HG03025 (cell line): ENCODE measurements around the gene PLA2R1.

Experiments
- ATAC-seq: cut with Tn5 transposase; IDR thresholded peaks from one replicate; pipeline ENCODE4 v1.9.1; 2021; ENCODE audit warnings: mild to moderate bottlenecking, moderate library complexity; ENCODE audit not compliant: unreplicated experiment, low FRiP score

Gene PLA2R1

DNA sequence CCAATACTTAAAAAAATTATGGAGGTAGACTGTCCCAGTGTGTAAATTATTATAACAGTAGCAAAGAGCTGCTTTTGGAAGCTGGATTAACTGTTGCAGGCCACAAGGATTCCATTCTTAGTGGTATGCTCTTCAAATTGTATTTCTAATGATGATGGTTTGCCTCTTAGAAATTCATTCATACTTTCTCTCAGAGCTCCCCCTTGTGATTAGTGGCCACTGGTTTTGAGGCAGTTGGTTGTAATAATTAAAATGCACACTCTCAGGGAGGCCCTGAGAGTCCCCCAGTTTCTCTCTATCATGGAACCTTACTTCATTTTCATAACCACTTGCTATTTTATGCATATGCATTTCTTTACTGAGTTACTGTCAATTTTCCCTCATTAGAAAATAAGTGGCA, 122.5 kb downstream of the PLA2R1 start:
- no peak for ATAC-seq

GRCh38 chr2:159938395-159938794, 124.0 kb downstream of the PLA2R1 start:
- ATAC-seq = no peak

DNA sequence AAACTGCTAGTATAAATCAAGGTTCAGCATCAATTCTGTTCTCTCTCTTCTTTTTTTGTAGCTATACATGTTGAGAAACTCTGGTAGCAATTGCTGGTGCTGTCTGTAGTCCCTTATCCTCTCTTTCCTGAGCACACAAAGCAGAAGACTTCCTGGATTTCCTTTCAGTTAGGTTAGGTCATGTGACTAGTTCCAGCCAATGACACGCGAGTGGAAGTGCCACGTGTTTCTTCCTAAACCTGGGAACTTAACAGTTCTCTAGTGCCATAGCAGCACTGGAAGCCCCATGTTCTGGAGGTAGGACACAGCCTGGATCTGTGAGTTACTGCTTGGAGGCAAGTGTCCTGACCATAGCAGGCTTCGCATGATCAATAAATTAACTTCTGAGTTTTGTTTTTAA, 125.9 kb downstream of the PLA2R1 start:
- ATAC-seq = no peak

DNA sequence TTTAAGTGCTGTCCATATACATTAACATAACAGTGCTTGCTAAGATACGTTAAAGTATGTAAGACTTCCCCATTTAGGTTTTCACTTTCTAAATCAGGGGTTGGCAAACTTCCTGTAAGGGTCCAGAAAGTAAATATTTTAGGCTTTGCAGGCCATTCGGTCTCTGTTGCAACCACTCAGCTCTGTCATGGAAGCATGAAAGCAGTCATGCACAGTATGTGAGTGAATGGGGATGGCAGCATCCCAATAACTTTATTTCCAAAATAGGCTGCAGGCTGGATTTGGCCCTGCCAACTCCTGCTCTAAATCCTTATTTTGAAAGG, 128.7 kb downstream of the PLA2R1 start:
- peak; percentile 93 for ATAC-seq

- peak; percentile 25 for ATAC-seq
These were observed 129.2 kb downstream of the PLA2R1 start for GRCh38 chr2:159933040-159933726.

DNA sequence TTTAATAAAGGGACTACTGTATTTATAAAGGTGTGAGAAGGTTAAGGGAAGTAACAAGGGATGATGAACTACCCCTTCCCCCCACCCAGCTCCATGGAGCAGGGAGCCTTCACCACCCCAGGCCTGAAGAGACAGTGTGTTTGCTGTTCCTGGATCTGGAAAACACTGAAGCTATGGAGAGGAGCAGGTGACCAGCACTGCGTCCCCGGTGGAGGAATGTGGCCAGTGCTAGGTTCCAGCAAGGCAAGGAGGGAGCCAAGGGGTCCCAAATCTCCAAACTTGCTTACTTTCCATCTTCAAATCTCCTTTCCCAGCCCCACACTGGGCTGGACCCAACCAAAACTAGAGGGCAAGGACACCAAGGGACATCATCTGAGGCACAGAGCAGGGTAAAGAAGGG, 135.7 kb downstream of the PLA2R1 start:
- no peak for ATAC-seq

GRCh38 chr2:159925975-159926374, 136.4 kb downstream of the PLA2R1 start:
- ATAC-seq = no peak

- peak; percentile 71 for ATAC-seq
These were observed 139.9 kb downstream of the PLA2R1 start for GRCh38 chr2:159922563-159922962.

GRCh38 chr2:159921752-159922404, 140.5 kb downstream of the PLA2R1 start:
- ATAC-seq = peak; percentile 92

GRCh38 chr2:159916511-159916910, 145.9 kb downstream of the PLA2R1 start:
- ATAC-seq = no peak

DNA sequence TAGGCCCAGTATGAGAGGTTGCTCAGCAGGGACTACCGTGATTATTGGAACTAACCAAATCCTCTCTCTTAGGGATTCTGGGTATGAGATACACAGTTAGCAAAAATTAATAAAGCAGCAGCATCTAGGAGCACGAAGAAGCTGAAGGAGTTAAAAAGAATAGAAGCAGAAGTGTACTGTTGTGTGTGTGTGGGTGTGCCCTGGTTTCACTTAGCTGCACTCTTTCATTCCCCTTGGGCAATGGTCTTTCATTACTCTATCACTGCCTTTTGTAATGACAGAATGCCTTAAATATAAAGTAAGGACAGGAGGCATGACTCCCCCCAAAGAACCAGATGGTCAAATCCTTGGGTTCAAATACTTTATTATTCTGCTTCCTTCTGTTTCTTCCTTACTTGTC, 148.5 kb downstream of the PLA2R1 start:
- no peak for ATAC-seq

GRCh38 chr2:159912580-159912979, 149.8 kb downstream of the PLA2R1 start:
- ATAC-seq = no peak

GRCh38 chr2:159910951-159911350, 151.5 kb downstream of the PLA2R1 start:
- ATAC-seq = no peak

GRCh38 chr2:159908623-159909022, 153.8 kb downstream of the PLA2R1 start:
- no peak for ATAC-seq

- no peak for ATAC-seq
These were observed 154.5 kb downstream of the PLA2R1 start for GRCh38 chr2:159907909-159908308.

DNA sequence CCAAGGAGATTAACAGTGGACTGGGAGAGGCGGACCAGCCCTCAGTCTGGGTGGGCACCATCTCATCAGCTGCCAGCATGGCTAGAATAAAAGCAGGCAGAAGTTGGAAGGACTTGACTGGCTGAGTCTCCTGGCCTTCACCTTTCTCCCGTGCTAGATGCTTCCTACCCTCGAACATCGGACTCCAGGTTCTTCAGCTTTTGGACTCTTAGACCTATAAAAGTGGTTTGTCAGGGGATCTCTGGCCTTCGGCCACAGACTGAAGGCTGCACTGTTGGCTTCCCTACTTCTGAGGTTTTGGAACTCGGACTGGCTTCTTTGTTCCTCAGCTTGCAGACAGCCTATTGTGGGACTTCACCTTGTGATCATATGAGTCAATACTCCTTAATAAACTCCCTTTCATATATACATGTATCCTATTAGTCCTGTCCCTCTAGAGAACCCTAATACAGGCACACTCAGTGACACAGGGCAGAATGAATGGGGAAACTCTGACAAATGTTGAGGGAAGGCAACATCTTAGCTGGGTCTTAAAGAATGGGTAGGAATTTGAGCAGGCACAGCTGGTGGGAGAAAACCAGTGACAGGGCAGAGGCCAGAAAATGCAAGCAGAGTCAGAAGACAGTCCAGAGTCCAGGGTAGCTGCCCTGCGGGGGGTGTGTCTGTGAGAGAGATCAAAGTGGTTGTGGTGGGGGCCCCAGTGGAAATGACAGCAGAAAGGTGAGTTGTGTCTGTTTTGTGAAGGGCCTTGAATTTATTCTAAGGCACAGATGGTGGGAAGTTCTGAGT, 156.3 kb downstream of the PLA2R1 start:
- no peak for ATAC-seq

- peak; percentile 52 for ATAC-seq
These were observed 157.5 kb downstream of the PLA2R1 start for GRCh38 chr2:159904959-159905305.

DNA sequence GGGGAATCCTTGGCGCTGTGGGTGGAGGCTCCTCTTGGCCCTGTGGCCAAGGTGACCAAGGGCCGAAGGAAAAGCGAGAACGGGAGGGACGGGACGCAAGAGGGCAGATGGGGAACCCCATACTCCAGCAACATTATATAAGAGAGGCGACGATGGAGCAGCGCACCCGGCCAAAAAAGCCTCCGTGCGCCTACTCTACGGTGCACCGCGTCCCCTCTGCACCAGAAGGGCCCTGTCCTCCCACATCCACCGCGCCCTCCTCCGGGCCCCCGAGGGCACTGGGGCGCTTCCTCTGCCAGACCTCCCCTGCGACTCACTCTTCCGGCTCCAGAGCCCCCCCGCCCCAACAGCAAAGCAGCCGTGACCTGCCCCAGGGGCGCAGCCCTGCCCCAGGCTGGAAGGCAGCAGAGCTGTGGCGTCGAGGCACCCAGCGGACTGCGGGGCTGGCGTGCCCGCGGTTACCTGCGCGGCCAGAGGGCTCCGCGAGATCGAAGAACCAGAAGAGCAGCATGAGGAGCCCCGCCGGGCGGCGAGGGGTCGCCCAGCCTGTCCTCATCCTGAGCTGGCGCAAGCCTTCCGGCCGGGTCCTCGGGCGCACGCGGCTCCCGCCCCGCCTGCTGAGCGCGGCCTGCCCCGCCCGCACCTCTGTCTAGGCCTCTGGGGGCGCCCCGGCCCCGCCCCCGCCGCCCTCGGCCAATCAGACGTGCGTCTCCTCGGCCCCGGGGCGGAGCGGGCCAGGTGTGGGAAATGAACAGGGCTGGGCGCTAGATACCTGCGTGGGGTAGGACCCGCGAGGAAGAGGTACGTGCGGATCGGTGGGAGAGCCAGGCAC, 158.1 kb downstream of the PLA2R1 start, which contains the start of gene LY75:
LY75 (minus strand) TSS at position 630 of the 832 bp plus-strand sequence.
- peak; percentile 87 for ATAC-seq

DNA sequence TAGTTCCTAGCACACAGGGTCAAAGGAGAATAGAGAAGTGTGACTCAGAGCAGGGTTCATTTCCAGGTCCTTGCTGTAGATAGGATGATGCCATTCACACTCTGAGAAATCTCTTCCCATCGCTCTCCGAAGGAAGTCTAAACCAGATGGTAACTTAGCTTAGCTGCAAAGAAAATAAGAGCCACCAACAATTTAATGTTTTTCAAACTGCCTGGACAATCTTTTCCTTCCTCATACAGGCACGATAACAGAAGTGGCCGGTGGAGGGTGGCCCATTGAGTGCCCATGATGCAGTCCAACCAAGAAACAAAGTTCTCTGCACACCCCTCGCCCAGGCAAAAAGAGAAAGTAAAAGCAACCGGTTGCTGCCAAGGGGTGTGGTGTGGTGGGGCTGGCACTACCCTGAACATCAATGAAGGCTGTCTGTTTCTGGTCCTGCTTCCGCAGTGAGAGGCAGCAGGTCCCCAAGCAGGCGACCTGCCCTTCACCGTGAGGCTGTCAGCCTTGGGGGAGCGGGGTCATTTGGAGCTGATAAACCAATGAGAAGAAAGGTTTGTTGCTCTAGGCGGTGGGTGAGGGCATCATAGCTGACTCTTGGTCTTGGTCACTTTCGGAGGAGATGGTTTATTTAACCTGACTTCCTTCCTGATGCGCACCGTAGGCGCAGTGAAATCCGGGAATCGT, 158.8 kb downstream of the PLA2R1 start:
- peak; percentile 33 for ATAC-seq

- no peak for ATAC-seq
These were observed 159.7 kb downstream of the PLA2R1 start for GRCh38 chr2:159902722-159903121.
